SU-DHL-6 (cell line): ENCODE results near the gene CYLD.

ENCODE experiments used
- CTCF ChIP-seq: fragments of 200-600 bp; sonication (generic); IDR thresholded peaks from one replicate; pipeline ENCODE4 v1.5.1; 2017; ENCODE audit warnings: antibody characterized with exemption, mild to moderate bottlenecking, low read length, moderate library complexity; ENCODE audit not compliant: insufficient read depth, poor library complexity, severe bottlenecking
- EZH2phosphoT487 ChIP-seq: fragments of 200-600 bp; sonication (generic), shearing (Covaris generic); conservative IDR thresholded peaks from 2 replicates; pipeline ENCODE4 v1.6.1; 2018; ENCODE audit warnings: mild to moderate bottlenecking, antibody characterized with exemption, low read length, moderate library complexity, mixed read lengths

GRCh38 chr16:50751528-50751927, 9.6 kb downstream of the CYLD start:
- TF ChIP-seq EZH2phosphoT487 = no peak
- no peak for TF ChIP-seq CTCF
